GM11168 (cell line): ENCODE measurements around the gene CSAG3.
"Not testable (repeated sequence)": the region's sequence is repeated elsewhere in the genome, so short reads cannot be mapped to it uniquely, and the experiment has no call there.

ENCODE experiments used
- in situ Hi-C: fragments of 300-500 bp; cut with MboI; formaldehyde crosslinking; loops from one replicate; pipeline ENCODE4 v1.12.0; 2022; ENCODE audit warnings: low sequenced_read_pairs; ENCODE audit not compliant: unreplicated experiment

CSAG3 gene

DNA sequence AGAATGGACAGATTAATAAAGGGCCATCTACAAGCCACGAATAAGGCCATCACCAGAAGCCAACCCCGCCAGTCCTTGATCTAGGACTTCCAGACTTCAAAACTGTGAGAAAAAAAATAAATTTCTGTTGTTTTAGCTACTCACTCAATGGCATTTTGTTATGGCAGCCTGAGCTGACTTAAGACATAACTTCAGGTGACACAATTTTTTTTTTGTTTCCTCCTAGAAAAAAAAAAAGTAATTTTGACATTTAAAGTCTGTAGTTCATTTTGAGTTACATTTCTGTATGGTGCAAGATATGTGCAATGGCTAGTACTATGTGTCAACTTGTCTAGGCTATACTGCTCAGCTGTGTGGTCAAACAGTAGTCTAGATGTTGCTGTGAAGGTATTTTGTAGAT is at the start of gene CSAG3:
CSAG3 (plus strand) TSS at position 301 of the 400 bp plus-strand sequence.
- in situ Hi-C loops = not testable (repeated sequence)

DNA sequence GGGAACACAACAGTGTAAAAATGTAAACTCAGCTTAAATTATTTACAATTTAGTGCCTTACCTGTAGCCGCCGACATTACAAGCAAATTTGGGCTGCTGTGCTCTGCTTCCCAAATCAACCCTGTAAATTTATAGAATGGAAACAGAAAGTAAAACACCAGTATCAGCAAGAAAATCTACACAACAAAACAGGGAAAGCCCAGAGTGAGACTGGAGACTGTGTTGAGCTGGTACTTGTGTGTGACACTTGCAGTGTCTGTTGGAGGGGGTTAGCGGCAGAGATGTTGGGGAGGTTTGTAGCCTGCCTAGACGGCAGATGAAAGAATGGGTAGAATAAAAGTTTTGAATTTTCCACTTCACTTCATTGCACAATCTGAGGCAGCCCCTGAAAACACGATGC is 45.8 kb upstream of the CSAG3 start:
- in situ Hi-C loops = not testable (repeated sequence)

DNA sequence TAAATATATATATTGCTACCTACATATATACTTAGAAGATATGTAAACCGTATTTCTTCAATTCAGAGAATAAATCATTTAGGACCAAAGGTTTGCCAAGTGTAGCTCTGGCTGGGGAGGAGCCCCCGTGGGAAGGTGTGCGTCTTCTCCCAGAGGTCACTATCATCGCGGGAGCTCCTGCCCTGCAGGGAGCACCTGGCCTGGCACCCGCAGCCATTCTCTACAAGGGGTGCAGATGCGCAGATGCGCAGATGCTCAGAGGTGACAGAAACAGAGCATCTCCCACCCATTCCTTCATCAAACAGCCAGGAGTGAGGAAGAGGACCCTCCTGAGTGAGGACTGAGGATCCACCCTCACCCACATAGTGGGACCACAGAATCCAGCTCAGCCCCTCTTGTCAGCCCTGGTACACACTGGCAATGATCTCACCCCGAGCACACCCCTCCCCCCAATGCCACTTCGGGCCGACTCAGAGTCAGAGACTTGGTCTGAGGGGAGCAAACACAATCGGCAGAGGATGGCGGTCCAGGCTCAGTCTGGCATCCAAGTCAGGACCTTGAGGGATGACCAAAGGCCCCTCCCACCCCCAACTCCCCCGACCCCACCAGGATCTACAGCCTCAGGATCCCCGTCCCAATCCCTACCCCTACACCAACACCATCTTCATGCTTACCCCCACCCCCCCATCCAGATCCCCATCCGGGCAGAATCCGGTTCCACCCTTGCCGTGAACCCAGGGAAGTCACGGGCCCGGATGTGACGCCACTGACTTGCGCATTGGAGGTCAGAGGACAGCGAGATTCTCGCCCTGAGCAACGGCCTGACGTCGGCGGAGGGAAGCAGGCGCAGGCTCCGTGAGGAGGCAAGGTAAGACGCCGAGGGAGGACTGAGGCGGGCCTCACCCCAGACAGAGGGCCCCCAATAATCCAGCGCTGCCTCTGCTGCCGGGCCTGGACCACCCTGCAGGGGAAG is 44.9 kb upstream of the CSAG3 start, which contains the start of gene MAGEA2B:
MAGEA2B (plus strand) TSS at position 814 of the 973 bp plus-strand sequence. CDS start 2,479 bp downstream, outside the sequence.
- in situ Hi-C loops = not testable (repeated sequence)

DNA sequence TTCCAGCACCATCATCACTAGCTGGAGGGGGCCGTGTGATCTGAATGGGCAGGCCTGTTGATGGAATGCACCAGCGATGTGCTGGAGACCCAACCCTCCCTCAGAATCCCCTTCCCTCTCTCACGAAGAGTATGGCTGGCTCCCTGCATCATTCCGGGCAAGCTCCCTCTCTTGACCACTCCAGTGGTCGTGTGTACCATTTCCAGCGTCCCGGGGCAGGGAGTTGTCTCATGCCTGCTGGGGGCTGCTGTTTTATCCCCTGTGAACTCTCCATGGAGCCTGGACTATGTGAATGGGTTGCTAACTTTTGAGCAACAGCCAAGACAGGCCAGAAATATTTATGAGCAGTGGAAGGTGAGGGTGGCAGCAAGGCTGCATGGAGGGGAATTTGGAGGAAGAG is 33.6 kb upstream of the CSAG3 start:
- in situ Hi-C loops = no loop called here

DNA sequence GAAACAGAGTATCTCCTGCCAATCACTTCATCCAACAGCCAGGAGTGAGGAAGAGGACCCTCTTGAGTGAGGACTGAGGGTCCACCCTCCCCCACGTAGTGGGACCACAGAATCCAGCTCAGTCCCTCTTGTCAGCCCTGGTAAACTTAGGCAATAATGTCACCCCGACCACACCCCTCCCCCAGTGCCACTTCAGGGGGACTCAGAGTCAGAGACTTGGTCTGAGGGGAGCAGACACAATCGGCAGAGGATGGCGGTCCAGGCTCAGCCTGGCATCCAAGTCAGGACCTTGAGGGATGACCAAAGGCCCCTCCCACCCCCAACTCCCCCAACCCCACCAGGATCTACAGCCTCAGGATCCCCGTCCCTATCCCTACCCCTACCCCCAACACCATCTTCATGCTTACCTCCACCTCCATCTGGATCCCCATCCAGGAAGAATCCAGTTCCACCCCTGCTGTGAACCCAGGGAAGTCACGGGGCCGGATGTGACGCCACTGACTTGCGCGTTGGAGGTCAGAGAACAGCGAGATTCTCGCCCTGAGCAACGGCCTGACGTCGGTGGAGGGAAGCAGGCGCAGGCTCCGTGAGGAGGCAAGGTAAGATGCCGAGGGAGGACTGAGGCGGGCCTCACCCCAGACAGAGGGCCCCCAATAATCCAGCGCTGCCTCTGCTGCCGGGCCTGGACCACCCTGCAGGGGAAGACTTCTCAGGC is 25.6 kb upstream of the CSAG3 start, which contains the start of the genes CSAG1 and MAGEA12:
CSAG1 (minus strand) TSS at position 461 of the 715 bp plus-strand sequence. CDS start 1,261 bp downstream, outside the sequence.
MAGEA12 (plus strand) TSS at position 497 of the 715 bp plus-strand sequence. CDS start 2,405 bp downstream, outside the sequence.
- in situ Hi-C loops = no loop called here

DNA sequence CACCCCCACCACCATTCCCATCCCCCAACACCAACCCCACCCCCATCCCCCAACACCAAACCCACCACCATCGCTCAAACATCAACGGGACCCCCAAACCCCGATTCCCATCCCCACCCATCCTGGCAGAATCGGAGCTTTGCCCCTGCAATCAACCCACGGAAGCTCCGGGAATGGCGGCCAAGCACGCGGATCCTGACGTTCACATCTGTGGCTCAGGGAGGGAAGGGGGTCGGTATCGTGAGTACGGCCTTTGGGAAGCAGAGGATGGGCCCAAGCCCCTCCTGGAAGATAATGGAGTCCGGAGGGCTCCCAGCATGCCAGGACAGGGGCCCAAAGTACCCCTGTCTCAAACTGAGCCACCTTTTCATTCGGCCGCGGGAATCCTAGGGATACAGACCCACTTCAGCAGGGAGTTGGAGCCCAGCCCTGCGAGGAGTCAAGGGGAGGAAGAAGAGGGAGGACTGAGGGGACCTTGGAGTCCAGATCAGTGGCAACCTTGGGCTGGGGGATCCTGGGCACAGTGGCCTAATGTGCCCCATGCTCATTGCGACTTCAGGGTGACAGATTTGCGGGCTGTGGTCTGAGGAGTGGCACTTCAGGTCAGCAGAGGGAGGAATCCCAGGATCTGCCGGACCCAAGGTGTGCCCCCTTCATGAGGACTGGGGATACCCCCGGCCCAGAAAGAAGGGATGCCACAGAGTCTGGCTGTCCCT is 24.7 kb upstream of the CSAG3 start:
- in situ Hi-C loops = not testable (repeated sequence)

DNA sequence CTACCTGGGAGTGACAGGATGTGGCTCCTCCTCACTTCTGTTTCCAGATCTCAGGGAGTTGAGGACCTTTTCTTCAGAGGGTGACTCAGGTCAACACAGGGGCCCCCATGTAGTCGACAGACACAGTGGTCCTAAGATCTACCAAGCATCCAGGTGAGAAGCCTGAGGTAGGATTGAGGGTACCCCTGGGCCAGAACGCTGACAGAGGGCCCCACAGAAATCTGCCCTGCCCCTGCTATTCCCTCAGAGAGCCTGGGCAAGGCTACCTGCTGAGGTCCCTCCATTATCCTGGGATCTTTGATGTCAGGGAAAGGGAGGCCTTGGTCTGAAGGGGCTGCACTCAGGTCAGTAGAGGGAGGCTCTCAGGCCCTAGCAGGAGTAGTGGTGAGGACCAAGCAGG is 23.9 kb upstream of the CSAG3 start:
- in situ Hi-C loops = no loop called here

DNA sequence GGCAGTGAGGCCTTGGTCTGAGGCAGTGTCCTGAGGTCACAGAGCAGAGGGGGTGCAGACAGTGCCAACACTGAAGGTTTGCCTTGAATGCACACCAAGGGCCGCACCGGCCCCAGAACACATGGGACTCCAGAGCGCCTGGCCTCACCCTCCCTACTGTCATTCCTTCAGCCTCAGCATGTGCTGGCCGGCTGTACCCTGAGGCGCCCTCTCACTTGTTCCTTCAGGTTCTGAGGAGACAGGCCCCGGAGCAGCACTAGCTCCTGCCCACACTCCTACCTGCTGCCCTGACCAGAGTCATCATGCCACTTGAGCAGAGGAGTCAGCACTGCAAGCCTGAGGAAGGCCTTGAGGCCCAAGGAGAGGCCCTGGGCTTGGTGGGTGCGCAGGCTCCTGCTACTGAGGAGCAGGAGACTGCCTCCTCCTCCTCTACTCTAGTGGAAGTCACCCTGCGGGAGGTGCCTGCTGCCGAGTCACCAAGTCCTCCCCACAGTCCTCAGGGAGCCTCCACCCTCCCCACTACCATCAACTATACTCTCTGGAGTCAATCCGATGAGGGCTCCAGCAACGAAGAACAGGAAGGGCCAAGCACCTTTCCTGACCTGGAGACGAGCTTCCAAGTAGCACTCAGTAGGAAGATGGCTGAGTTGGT is 23.0 kb upstream of the CSAG3 start:
- in situ Hi-C loops = no loop called here

DNA sequence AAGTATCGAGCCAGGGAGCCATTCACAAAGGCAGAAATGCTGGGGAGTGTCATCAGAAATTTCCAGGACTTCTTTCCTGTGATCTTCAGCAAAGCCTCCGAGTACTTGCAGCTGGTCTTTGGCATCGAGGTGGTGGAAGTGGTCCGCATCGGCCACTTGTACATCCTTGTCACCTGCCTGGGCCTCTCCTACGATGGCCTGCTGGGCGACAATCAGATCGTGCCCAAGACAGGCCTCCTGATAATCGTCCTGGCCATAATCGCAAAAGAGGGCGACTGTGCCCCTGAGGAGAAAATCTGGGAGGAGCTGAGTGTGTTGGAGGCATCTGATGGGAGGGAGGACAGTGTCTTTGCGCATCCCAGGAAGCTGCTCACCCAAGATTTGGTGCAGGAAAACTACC is 22.5 kb upstream of the CSAG3 start:
- in situ Hi-C loops = not testable (repeated sequence)

DNA sequence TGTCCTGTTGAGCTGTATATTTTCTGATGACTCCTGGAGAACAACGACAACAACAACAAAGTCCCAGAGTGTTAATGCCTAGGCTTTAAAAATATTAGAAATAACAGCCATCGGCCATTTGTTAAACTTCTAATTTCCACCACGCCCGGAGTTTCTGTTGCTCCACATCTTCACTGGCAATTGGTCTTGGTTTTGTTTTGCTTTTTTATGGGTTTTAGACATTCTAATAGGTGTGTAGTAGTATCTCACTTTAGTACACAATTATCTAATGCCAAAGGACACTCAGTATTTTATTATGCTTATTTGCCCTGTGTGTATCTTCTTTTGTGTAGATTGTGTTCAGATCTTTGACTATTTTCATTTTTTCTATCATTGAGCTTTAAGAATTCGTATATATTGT is 20.5 kb upstream of the CSAG3 start:
- in situ Hi-C loops = no loop called here

DNA sequence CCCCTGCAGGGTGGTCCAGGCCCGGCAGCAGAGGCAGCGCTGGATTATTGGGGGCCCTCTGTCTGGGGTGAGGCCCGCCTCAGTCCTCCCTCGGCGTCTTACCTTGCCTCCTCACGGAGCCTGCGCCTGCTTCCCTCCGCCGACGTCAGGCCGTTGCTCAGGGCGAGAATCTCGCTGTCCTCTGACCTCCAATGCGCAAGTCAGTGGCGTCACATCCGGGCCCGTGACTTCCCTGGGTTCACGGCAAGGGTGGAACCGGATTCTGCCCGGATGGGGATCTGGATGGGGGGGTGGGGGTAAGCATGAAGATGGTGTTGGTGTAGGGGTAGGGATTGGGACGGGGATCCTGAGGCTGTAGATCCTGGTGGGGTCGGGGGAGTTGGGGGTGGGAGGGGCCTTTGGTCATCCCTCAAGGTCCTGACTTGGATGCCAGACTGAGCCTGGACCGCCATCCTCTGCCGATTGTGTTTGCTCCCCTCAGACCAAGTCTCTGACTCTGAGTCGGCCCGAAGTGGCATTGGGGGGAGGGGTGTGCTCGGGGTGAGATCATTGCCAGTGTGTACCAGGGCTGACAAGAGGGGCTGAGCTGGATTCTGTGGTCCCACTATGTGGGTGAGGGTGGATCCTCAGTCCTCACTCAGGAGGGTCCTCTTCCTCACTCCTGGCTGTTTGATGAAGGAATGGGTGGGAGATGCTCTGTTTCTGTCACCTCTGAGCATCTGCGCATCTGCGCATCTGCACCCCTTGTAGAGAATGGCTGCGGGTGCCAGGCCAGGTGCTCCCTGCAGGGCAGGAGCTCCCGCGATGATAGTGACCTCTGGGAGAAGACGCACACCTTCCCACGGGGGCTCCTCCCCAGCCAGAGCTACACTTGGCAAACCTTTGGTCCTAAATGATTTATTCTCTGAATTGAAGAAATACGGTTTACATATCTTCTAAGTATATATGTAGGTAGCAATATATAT is 5.0 kb upstream of the CSAG3 start, which contains the start of gene MAGEA2:
MAGEA2 (minus strand) TSS at position 157 of the 965 bp plus-strand sequence. CDS start 2,479 bp downstream, outside the sequence.
- in situ Hi-C loops = not testable (repeated sequence)

DNA sequence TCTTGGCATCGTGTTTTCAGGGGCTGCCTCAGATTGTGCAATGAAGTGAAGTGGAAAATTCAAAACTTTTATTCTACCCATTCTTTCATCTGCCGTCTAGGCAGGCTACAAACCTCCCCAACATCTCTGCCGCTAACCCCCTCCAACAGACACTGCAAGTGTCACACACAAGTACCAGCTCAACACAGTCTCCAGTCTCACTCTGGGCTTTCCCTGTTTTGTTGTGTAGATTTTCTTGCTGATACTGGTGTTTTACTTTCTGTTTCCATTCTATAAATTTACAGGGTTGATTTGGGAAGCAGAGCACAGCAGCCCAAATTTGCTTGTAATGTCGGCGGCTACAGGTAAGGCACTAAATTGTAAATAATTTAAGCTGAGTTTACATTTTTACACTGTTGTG is 4.1 kb upstream of the CSAG3 start:
- in situ Hi-C loops = not testable (repeated sequence)

DNA sequence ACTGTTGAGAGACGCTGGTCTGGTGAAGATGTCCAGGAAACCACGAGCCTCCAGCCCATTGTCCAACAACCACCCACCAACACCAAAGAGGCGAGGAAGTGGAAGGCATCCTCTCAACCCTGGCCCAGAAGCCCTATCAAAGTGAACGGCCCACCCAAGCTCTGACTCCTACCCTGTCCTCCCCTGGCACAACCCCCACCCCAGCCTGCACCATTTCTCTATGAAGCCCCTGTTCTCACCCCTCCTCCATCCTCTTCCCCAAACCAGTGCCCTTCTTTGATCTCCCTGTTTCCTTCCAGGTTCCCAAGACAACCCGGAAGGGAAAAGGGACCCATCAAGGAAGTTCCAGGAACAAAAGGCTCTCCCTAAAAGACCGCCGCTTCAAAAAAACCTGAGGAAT is 526 bp downstream of the CSAG3 start:
- in situ Hi-C loops = not testable (repeated sequence)

DNA sequence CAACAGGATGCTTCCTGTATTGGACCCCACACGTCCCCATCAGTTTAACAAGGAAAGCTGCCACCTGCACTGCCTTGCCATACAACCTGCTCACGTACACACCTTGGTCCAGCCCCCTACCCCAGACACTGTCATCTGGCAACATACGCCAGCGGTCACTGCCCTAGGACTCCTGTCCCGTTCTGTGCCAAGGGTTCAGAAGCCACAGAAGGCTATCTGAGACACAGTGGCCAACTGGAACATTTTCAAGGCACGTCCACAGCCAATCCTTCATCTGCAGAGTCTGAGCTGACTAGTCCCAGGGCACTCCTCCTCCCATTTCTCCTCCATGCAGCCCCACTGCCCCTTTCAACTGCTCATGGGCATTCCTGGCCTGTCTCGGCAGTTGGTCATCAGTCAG is 2.6 kb downstream of the CSAG3 start:
- in situ Hi-C loops = not testable (repeated sequence)

DNA sequence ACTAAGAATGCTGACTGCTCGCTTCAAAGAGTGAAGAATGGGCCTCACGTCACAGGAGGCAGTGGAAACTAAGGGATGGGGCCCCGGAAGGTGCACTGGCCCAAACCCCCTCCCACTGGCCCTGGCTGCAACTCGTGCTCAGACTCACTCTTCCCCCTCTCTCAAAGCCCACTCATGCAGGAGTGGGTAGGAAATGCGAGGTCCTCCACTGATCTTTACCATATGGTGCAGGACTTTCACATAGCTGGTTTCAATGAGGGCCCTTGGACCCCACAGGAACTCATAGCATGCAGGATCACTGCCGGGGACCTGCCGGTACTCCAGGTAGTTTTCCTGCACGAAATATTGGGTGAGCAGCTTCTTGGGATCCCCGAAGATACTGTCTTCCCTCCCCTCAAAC is 7.5 kb downstream of the CSAG3 start:
- in situ Hi-C loops = not testable (repeated sequence)

DNA sequence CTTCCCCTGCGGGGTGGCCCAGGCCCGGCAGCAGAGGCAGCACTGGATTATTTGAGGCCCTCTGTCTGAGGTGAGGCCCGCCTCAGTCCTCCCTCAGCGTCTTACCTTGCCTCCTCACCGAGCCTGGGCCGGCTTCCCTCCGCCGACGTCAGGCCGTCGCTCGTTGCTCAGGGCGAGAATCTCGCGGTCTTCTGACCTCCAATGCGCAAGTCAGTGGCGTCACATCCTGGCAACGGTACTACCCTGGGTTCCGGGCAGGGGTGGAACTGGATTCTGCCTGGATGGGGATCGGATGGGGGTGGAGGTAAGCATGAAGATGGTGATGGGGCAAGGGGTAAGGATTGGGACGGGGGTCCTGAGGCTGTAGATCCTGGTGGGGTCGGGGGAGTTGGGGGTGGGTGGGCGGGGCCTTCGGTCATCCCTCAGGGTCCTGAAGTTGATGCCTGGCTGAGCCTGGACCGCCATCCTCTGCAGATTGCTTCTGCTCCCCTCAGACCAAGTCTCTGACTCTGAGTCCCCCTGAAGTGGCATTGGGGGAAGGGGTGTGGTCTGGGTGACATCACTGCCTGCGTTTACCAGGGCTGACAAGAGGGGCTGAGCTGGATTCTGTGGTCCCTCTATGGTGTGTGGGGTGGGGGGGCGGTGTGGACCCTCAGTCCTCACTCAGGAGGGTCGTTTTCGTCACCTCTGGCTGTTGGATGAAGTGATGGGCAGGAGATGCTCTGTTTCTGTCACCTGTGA is 10.7 kb downstream of the CSAG3 start, which contains the start of gene MAGEA6:
MAGEA6 (minus strand) TSS at position 141 of the 741 bp plus-strand sequence. CDS start 2,039 bp downstream, outside the sequence.
- in situ Hi-C loops = not testable (repeated sequence)

DNA sequence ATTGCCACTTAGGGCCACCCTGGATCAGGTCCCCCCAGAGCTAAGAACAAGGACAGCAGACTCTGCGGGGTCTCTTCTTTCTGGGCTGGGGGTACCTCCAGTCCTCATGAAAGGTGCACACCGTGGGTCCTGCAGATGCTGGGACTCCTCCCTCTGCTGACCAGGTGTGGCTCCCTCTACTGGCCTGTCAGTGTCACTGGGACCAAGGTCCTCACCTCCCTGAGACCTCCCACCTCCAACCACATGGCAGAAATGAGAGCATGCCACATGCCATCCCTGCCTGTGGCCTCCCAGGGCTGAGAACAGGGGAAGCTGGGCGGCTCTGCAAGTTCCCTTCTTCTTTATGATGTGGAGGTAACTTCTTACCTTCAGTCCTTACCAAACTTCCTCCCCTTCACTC is 28.0 kb downstream of the CSAG3 start:
- in situ Hi-C loops = not testable (repeated sequence)

DNA sequence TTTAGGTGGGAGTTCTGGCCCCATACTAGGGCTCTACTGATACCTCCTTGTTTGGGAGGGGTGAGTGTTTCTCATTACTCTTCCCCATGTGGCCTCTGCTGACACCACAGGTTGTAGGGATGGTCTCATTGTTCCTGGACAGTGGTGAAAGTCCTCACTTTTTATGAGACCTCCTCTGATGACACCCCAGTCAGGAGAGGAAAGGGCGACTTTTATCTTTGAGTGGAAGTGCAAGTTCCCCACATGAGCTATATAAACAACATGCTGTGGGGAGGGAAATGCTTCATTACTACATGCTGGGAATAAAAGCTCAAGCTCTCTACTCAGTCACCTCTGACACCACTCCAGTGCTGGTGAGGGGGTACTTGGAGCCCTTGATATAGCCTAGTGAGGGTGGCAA is 39.9 kb downstream of the CSAG3 start:
- in situ Hi-C loops = no loop called here
